NCI-H526 (cell line): ENCODE measurements around the gene FBXO40.
"Not testable (repeated sequence)": the region's sequence is repeated elsewhere in the genome, so short reads cannot be mapped to it uniquely, and the experiment has no call there.

Source experiments
- DNase-seq, 2 experiments: peaks; one replicate each; lab custom pipeline; 2025; lab: John Stamatoyannopoulos, UW

FBXO40 gene, protein sequence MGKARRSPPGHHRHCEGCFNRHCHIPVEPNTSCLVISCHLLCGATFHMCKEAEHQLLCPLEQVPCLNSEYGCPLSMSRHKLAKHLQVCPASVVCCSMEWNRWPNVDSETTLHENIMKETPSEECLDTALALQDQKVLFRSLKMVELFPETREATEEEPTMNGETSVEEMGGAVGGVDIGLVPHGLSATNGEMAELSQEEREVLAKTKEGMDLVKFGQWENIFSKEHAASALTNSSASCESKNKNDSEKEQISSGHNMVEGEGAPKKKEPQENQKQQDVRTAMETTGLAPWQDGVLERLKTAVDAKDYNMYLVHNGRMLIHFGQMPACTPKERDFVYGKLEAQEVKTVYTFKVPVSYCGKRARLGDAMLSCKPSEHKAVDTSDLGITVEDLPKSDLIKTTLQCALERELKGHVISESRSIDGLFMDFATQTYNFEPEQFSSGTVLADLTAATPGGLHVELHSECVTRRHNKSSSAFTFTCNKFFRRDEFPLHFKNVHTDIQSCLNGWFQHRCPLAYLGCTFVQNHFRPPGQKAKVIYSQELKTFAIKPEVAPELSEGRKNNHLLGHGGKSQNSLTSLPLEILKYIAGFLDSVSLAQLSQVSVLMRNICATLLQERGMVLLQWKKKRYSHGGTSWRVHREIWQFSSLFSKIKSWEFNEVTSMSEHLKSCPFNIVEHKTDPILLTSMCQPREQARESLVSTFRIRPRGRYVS

DNA sequence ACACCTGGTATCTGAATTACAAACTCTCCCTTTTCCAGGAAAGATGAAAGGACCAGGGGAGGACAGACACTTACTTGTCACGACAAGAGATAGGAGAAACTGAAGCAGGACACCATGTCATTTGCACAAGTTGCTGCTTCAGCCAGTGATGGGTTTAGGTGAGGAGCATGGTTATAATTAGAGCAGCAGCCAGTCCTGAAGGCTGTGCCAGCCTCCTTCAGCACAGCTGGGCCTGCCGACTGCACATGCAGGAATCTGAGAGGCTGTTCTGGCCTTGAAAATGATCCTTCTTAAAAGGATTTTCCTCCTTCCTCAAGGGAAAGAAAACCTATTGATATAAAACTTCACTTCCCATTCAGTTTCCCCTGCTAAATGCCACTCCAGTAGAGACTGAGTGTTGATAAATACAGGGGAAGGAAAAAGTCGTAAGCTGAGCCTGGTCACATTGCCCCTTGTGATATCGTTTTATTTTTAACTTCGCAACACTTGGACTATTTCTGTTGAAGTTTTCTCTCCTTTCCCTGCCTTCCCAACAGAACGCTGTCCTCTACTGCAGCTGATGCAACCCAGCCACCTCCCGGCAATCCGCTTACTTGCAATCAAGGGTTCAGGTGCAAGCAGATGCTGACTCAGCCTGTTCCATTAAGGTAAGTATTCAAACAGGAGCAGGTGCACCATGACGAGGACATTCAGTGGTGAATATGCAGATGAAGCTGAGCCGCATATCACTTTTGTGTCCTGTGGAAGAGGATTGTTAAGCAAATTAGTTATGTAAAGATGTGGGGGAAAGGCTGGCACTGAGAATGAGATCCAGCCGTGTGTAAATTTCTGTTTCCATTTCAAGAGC lies at the start of gene FBXO40:
FBXO40 (plus strand) TSS at position 524 of the 847 bp plus-strand sequence. CDS start 27,197 bp downstream, outside the sequence.
- DNase-seq = peak; percentile 99 to 100

GRCh38 chr3:121545049-121545573 lies 48.1 kb upstream of the FBXO40 start:
- DNase-seq = peak in 1 of 2 experiments; percentile 51

DNA sequence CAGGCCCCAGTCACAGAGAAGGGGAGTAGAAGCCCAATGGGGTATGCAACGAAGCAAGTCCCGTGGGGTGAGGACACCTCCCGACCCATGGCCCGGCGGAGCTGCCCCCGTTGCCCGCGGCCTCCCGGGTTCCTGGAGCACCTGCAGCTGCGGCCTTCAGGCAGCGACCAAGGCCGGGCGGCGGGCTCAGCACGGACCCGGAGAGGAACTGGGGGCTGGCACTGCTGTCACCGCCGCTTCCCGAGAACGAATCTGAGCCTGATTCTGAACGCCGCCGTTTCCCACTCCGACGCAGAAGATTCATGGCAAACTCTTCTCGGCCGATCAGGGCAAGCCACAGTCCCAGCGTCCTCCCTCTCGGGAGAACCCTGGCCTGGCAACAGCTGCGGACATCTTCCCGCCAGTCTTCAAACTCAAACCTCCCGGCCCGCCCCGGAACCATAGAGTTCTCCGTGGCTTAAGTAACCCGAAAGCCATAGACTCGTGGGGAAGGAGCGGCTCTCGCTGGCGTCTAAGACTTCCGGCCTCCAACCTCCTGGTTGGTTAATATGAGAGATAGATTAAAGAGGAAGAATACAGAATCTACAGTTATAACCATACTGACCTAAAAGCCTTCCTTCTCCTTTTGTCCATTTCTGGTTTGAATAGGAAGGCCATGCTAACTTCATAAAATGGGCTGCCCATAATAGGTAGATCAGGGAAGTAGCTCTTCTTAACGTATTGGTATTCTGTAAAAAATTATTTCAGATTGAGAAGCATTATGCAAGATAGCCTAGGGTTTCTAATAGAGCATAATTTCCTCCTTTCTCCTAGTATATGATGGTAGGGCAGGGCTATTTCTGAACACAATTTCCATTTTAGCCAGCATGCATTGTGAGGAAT lies 47.4 kb upstream of the FBXO40 start, which contains the start of gene POLQ:
POLQ (minus strand) TSS at position 415 of the 882 bp plus-strand sequence; CDS start at position 304, 111 bp downstream.
- peak; percentile 97 to 99 for DNase-seq

DNA sequence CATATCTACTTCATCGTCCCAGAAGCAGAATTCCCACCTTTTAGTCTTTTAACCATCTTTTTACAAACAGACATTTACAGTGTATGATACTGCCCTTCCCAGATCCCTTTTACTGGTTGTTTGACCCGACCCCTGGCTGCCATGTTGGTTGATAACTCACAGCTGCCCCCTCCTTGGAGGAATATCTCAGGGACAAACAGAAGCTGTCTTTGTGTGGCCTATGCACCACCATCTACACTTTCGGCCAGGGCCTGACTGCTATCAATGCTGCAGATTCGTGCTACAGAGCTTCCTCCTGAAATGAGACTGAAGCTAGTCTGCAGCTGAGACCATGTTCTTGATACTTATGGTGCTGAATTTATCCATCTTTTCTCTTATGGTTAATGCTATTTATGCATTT lies 40.8 kb upstream of the FBXO40 start:
- DNase-seq = no peak

DNA sequence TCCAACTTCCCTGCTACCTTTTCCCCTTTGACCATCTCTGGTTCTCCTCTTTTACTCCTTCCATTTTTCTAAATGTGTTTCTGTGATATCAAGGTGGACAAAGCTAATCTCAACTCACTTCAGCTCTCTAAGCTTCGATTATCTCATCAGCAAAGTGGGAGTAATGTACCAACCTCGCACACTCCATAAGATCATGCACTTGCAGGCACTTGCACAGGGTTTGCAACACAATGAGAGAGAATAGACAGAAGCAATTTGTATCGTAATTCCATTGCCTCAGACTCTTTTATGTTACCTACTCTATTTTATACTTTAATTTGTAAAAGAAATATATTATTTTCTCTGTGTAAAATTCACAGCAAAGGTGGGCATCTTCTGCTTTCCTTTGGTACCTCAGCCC lies 40.4 kb upstream of the FBXO40 start:
- DNase-seq = no peak

DNA sequence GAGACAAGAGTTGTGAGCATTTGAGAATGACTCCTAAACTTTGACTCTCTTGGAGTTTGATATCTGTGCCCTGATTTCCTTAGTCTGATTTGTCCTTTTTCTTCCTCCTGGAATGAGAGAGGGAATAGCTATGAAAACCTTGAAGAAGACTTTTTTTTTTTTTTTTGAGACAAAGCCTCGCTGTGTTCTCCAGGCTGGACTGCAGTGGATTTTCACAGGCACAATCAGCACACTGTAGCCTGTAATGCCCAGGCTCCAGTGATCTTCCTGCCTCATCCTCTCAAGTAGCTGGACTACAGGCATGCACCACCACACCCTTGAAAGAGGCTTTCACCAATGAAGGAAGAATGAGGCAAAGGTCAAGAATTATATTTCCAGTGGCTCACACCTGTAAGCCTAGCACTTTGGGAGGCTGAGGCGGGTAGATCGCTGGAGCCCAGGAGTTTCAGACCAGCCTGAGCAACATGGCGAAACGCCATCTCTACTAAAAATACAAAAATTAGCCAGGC lies 35.7 kb upstream of the FBXO40 start:
- DNase-seq = no peak

DNA sequence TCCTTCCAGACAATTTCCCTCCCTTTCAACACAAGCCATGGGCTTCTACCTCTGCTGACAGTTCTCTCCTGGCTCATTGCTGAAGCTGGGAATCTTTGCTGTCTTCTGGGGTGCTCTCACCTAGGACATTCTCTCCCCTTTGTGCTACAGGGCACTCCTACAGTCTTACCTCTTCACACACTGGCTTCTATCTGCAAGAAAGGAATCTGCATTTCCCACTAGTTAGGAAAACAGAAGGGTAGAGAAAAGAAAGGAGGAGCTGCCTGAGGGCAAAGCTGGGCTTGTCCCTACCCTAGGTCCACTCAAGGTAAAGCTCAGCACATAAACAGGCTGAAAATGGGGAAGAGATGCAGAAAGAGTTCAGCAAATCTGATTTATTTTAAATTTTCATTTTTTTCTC lies 31.0 kb upstream of the FBXO40 start:
- no peak for DNase-seq

DNA sequence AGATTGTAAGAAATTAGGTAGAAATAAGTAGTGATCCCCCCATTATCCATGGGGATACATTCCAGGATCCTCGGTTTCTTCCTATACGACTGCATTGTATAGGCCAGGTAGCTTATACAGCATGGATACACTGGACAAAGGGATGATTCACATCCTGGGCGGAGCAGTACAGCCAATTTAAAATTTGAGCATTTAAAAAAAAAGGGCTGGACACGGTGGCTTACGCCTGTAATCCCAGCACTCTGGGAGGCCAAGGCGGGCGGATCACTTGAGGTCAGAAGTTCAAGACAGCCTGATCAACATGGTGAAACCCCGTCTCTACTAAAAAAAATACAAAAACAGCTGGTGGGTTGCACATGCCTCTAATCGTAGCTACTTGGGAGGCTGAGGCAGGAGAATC lies 26.4 kb upstream of the FBXO40 start:
- no peak for DNase-seq

DNA sequence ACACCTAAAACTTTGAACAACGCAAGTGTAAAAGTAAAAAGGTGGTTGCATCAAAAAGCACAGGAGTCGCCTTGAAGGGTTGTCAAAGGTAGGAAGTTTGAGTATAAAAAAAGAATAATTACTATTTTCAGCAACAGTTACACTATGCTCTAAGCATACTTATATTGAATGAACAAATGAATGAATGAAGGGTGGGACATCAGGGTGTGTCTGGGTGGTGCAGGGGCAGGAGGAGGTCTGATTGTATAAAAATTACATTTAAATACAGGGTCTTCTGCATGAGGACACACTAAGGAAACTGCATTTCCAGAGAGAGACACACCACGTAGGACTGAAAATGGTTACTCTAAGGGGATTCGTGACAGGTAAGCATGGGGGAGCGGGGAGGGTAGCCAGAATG lies 25.5 kb upstream of the FBXO40 start, which contains the start of gene ARGFX:
ARGFX (plus strand) TSS at position 301 of the 400 bp plus-strand sequence. CDS start 2,765 bp downstream, outside the sequence.
- no peak for DNase-seq

DNA sequence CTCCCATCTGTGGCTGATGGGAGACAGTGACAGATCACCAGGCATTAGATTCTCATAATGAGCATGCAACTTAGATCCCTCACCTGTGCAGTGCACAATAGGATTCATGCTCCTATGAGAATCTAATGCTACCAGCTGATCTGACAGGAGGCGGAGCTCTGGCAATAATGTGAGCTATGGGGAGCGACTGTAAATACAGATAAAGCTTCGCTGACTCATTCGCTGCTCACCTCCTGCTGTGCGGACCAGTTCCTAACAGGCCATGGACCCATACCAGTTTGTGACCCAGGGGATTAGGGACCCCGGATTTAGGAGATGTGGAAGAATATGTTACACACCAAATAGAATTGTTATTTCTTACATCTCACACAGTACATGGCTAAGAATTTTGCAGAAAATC lies 18.7 kb upstream of the FBXO40 start:
- peak in 1 of 2 experiments; percentile 17 for DNase-seq

DNA sequence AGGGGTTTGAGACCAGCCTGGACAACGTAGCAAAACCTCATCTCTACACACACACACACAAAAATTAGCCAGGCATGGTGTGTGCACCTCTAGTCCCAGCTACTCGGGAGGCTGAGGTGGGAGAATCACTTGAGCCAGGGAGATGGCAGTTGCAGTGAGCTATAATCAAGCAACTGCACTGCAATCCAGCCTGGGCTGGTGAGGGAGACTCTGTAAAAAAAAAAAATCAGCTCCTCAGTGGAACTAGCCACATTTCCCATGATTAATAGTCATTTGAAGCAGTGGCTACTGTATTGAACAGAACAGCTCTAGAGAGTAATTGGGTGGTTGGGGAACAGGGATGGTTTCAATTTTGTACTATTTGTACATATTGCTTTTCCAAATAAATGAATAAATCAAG lies 11.5 kb upstream of the FBXO40 start:
- DNase-seq = no peak

DNA sequence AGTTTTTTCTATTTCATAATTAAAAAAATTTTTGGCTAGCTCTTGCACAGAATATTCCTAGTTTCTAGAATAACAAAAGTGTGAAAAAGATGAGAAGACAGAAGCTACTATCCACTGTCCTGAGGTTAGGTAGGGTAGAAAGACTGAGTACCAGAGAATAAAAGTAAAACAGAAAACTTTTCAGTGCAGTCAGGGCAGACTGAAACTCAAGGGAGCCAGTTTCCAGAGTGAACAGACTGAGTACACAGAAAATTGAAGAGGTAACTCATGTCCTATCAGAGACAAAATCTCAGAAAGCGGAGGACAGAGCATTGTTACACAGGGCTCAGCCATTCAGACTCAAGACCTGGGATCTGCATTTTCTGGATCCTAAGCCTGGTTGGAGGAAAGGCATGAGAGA lies 8.8 kb upstream of the FBXO40 start:
- no peak for DNase-seq

DNA sequence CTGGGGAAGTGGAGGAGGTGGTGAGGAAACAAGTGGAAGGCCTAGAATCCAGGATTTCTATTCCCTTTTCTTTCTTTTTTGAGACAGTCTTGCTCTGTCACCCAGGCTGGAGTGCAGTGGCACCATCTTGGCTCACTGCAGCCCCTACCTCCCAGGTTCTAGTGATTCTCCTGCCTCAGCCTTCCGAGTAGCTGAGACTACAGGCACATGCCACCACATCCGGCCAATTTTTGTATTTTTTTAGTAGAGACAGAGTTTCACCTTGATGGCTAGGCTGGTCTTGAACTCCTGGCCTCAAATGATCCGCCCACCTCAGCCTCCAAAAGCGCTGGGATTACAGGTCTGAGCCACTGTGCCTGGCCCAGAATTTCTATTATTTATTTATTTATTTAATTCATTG lies 627 bp downstream of the FBXO40 start:
- DNase-seq = not testable (repeated sequence)

GRCh38 chr3:121594850-121595249 lies 1.7 kb downstream of the FBXO40 start:
- DNase-seq = no peak

DNA sequence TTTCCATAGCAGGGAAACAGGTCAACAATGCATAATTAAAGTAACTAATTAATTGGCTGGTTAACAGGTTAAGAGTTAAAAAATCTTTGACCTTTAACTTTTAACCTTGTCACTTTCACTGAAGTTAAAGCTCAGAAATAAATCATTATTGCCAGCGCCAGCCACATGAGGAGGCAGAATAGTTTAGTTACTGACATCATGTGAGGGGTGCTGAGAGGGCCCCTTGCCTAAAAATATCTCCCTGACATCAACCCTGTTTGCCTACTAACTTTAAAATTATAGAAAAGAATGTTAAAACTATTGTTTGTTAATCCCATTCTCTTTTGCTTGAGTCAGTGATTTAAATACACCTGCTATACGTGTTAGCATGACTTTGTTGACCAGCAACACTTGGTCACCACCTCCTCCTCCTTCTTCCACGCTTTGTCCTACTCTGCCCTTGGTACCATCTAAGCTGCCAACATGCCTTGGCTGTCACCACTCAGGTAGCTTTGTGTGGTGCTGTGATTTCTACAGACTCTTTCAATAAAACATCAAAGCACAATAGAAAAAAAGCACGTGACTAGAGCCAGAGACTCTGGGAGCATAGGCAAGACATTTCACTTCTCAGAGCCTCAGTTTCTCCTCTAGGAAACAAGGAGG lies 2.7 kb downstream of the FBXO40 start:
- DNase-seq = no peak

GRCh38 chr3:121598564-121598963 lies 5.4 kb downstream of the FBXO40 start:
- no peak for DNase-seq

GRCh38 chr3:121599900-121600299 lies 6.7 kb downstream of the FBXO40 start:
- not testable (repeated sequence) for DNase-seq

DNA sequence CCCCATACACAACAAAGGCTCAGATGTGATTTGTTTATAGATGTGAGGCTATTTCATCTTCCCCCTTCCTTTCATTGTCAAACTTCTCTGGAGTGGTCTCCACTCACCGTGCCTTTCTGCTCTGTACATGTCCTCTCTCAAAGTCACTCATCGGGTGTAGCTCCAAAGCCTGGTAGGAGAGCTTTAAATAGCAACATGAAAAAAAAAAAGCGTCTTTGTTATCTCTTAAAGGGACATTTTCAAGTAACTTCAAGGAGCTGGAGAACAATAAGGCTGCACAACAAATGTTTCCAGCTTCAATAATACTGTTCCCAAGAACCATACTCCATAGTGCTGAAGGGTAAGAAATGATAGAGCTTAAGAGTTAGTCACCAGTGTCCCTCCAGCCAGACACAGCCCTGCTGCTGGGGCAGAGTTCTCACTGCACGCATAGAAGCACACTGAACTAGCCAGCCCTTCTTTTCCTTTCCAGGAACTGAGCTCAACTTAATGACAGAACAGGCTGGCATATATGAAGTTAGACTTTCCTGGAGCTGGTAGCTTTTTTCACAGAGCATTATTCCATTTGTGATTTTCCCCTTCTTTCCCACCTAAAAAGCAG lies 8.1 kb downstream of the FBXO40 start:
- DNase-seq = no peak

DNA sequence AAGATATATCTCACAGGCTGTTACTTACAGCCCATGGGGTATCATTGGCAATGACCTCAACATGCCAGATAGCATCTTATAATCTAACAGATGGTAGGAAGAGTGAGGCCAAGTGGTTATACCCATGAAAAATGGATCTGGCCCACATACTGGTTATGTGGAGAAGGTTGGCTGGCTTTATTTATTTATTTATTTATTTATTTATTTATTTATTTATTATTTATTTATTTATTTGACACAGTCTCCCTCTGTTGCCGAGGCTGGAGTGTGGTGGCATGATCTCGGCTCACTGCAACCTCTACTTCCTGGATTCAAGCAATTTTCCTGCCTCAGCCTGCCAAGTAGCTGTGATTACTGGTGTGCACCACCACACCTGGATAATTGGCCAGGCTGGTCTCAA lies 11.6 kb downstream of the FBXO40 start:
- no peak for DNase-seq

DNA sequence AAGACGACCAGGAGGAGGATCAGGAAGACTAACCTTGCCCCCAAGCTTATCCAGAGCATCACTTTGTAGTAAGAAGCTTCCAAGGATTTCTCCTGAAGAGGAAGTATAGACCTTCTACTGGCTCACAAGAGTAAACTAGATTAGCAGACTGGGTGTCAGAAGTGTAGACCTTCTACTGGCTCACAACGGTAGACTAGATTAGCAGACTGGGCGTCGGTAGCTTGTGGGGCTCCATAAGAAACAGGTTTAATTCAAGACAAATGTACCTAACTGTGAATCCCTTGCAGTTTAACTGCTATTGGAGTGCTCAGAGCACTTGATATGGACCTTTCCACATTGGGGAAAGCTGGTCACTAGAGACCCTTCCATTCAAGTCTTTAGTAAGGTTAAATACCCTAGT lies 12.9 kb downstream of the FBXO40 start:
- no peak for DNase-seq
